Muscle layer of duodenum (tissue), 2 donors: ENCODE results near the gene CRYL1.

Source experiments
- H3K27ac ChIP-seq: one replicate; pipeline ENCODE4 v1.7.0; 2013; ENCODE audit warnings: mild to moderate bottlenecking, low read length
- H3K27me3 ChIP-seq: one replicate; pipeline ENCODE4 v1.7.0; 2013; ENCODE audit warnings: low read depth, mild to moderate bottlenecking, control low read depth, low read length
- H3K36me3 ChIP-seq, 2 donors: one replicate each; pipeline ENCODE4 v1.7.0; 2013; ENCODE audit warnings: low read length in 2 of 2, control low read depth in 1 of 2, mild to moderate bottlenecking in 1 of 2; ENCODE audit not compliant: insufficient read depth in 2 of 2, control insufficient read depth in 1 of 2
- H3K4me1 ChIP-seq, 2 donors: one replicate each; pipeline ENCODE4 v1.7.0; 2013; ENCODE audit warnings: low read length in 2 of 2, mild to moderate bottlenecking in 2 of 2, control low read depth in 1 of 2, moderate library complexity in 1 of 2; ENCODE audit not compliant: insufficient read depth in 2 of 2, control insufficient read depth in 1 of 2
- H3K4me3 ChIP-seq, 2 donors: one replicate each; pipeline ENCODE4 v1.7.0; 2013; ENCODE audit warnings: low read length in 2 of 2, low read depth in 1 of 2, mild to moderate bottlenecking in 1 of 2
- H3K9me3 ChIP-seq, 2 donors: one replicate each; pipeline ENCODE4 v1.7.0; 2013; ENCODE audit warnings: low read length in 2 of 2, control low read depth in 1 of 2, mild to moderate bottlenecking in 1 of 2; ENCODE audit not compliant: control insufficient read depth in 1 of 2
- donor health status: healthy.

The CRYL1 gene

GRCh38 chr13:20525144-20525600 is 485 bp downstream of the CRYL1 start:
- Histone ChIP-seq H3K27me3 (no peaks in the 10 kb centered on the region), H3K4me3 (peak overlapping the region; percentile 71 to 82), H3K27ac (peak overlapping the region; percentile 80), H3K9me3 (no peaks in the 10 kb centered on the region), H3K4me1 (peaks cover 3 to 8% of the 10 kb centered on the region in 2 donors), H3K36me3 (no peaks in the 10 kb centered on the region)

- no peaks in the 10 kb centered on the region for H3K9me3 ChIP-seq
- H3K27ac ChIP-seq = no peak overlapping the region
- H3K27me3 ChIP-seq = no peaks in the 10 kb centered on the region
- H3K4me3 ChIP-seq = no peak overlapping the region
- H3K36me3 ChIP-seq = no peaks in the 10 kb centered on the region
- peaks cover 0 to 11% of the 10 kb centered on the region in 2 donors for H3K4me1 ChIP-seq
Measured at GRCh38 chr13:20521364-20522115, 4.1 kb downstream of the CRYL1 start.

GRCh38 chr13:20519875-20520274 is 5.8 kb downstream of the CRYL1 start:
- Histone ChIP-seq H3K27ac (no peak overlapping the region), H3K36me3 (no peaks in the 10 kb centered on the region), H3K27me3 (no peaks in the 10 kb centered on the region)

GRCh38 chr13:20518660-20519100 is 7.0 kb downstream of the CRYL1 start:
- Histone ChIP-seq H3K9me3 (no peaks in the 10 kb centered on the region), H3K4me3 (no peak overlapping the region), H3K4me1 (peaks cover 0 to 6% of the 10 kb centered on the region in 2 donors), H3K27me3 (no peaks in the 10 kb centered on the region), H3K27ac (no peak overlapping the region), H3K36me3 (no peaks in the 10 kb centered on the region)

More at GRCh38 chr13:20519875-20520274, 5.8 kb downstream of the CRYL1 start:
- Histone ChIP-seq H3K9me3 (no peaks in the 10 kb centered on the region), H3K4me1 (peaks cover 0 to 10% of the 10 kb centered on the region in 2 donors), H3K4me3 (no peak overlapping the region)

- Histone ChIP-seq H3K27ac (no peak overlapping the region), H3K4me3 (no peak overlapping the region), H3K27me3 (no peaks in the 10 kb centered on the region), H3K4me1 (peaks cover 0 to 6% of the 10 kb centered on the region in 2 donors), H3K9me3 (no peaks in the 10 kb centered on the region), H3K36me3 (peaks cover 6 to 20% of the 10 kb centered on the region in 2 donors)
Measured at GRCh38 chr13:20514866-20515265, 10.8 kb downstream of the CRYL1 start.

GRCh38 chr13:20513466-20513995 is 12.1 kb downstream of the CRYL1 start:
- Histone ChIP-seq H3K27me3 (no peaks in the 10 kb centered on the region), H3K27ac (no peak overlapping the region), H3K9me3 (no peaks in the 10 kb centered on the region), H3K4me3 (no peak overlapping the region), H3K36me3 (peaks cover 6 to 20% of the 10 kb centered on the region in 2 donors), H3K4me1 (peaks cover 0 to 3% of the 10 kb centered on the region in 2 donors)

GRCh38 chr13:20512042-20512683 is 13.5 kb downstream of the CRYL1 start:
- Histone ChIP-seq H3K27ac (no peak overlapping the region), H3K27me3 (no peaks in the 10 kb centered on the region), H3K36me3 (peaks cover 6 to 20% of the 10 kb centered on the region in 2 donors), H3K4me3 (no peak overlapping the region), H3K9me3 (no peaks in the 10 kb centered on the region), H3K4me1 (no peaks in the 10 kb centered on the region)

- H3K4me3 ChIP-seq = no peak overlapping the region
- H3K36me3 ChIP-seq = peaks cover 14 to 15% of the 10 kb centered on the region in 2 donors
- H3K27ac ChIP-seq = no peak overlapping the region
- H3K9me3 ChIP-seq = no peaks in the 10 kb centered on the region
- no peaks in the 10 kb centered on the region for H3K4me1 ChIP-seq
- no peaks in the 10 kb centered on the region for H3K27me3 ChIP-seq
Measured at GRCh38 chr13:20506696-20507095, 19.0 kb downstream of the CRYL1 start.

- no peak overlapping the region for H3K27ac ChIP-seq
- H3K36me3 ChIP-seq = peaks cover 8 to 10% of the 10 kb centered on the region in 2 donors
- no peak overlapping the region for H3K4me3 ChIP-seq
Measured at GRCh38 chr13:20505405-20506366, 20.0 kb downstream of the CRYL1 start.

GRCh38 chr13:20503088-20504083 is 22.3 kb downstream of the CRYL1 start:
- Histone ChIP-seq H3K4me1 (no peaks in the 10 kb centered on the region), H3K9me3 (no peaks in the 10 kb centered on the region), H3K36me3 (peaks cover 4 to 12% of the 10 kb centered on the region in 2 donors), H3K4me3 (no peak overlapping the region), H3K27me3 (no peaks in the 10 kb centered on the region), H3K27ac (no peak overlapping the region)

More at GRCh38 chr13:20505405-20506366, 20.0 kb downstream of the CRYL1 start:
- H3K4me1 ChIP-seq = no peaks in the 10 kb centered on the region
- H3K9me3 ChIP-seq = no peaks in the 10 kb centered on the region
- no peaks in the 10 kb centered on the region for H3K27me3 ChIP-seq
